Activated naive CD4-positive, alpha-beta T cell (primary cell): ENCODE results near the gene DCTN3.

Experiments
- DNase-seq, 4 experiments: peaks; one replicate each; lab custom pipeline; 2025; lab: John Stamatoyannopoulos, UW

Gene DCTN3

DNA sequence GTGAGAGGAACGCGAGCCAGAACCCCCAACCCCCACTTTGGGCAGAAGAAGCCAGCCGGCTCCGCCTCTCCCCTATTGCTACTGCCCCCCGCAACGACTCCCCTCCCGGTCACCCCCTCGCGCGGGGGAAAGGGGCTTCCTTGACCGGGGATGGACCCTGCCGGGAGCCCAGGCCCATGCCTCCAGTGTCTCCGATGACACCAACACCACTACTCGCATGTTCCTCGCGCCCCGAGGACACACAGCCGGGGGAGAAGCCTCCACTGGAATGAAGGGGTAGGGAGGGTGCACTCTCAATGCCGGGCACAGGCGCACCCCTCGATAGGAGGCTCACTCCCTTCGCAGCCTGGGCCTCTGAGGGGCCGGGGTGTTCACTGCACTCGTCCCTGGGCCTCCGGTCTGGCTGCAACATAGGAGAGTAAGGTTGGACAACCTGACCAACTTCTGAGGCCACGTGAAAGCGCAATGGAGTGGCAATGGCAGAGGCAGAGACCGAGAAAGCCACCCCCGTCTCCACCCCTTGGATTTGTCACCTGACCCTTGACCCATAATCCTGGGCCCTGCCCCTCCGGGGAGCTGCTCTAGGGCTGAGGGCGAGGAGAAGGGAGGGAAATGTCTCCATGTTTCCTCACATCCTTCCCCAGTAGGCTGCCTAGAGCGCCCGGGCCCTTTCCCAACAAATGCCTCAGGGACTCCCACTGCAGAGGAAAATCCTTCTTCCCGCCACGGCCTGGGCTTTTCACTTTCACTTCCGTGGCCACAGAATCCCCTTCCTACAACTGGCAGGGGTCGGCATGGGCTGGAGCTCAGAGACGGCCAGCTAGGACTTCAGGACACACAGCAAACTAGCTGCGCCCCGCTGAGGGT is 29.7 kb downstream of the DCTN3 start:
- no peak for DNase-seq

DNA sequence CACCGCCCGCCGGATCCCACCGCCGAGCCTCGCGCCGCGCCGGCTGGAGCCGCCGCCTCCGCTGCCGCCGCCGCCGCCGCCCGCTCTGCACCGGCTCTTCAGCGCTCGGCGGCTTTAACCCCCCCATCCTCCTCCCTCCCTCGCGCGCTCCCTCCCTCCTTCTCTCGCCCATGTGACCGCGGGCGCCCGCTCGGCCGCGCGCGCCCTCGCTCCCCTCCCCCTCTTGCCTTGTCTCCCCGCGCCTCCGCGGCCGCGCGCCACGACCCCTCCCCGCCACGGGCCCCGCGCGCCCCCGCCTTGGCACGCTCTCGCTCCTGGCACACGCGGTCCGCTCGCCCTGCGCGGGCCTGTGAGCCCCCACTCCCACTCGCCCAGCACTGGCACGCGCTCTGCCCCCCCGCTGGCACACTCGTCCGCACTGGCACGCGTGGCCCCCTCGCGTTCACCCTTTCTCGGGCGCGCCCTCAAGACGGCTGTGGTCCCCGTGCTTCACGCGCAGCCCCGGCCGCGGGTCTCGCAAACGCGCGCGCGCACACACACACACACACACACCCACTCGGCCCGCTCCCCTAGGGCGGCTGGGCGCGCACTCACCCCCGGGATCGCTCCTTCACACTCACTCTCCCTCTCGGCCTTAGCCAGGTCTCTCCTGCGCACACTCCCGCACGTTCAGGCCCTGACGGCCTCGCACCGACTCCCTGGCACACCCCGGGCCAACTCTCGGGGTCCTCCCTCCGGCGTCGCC is 30.5 kb downstream of the DCTN3 start, which contains the start of gene CNTFR:
Gene CNTFR (minus strand): TSS at position 89 of the 745 bp plus-strand sequence. CDS start 20,743 bp downstream, outside the sequence.
- no peak for DNase-seq

DNA sequence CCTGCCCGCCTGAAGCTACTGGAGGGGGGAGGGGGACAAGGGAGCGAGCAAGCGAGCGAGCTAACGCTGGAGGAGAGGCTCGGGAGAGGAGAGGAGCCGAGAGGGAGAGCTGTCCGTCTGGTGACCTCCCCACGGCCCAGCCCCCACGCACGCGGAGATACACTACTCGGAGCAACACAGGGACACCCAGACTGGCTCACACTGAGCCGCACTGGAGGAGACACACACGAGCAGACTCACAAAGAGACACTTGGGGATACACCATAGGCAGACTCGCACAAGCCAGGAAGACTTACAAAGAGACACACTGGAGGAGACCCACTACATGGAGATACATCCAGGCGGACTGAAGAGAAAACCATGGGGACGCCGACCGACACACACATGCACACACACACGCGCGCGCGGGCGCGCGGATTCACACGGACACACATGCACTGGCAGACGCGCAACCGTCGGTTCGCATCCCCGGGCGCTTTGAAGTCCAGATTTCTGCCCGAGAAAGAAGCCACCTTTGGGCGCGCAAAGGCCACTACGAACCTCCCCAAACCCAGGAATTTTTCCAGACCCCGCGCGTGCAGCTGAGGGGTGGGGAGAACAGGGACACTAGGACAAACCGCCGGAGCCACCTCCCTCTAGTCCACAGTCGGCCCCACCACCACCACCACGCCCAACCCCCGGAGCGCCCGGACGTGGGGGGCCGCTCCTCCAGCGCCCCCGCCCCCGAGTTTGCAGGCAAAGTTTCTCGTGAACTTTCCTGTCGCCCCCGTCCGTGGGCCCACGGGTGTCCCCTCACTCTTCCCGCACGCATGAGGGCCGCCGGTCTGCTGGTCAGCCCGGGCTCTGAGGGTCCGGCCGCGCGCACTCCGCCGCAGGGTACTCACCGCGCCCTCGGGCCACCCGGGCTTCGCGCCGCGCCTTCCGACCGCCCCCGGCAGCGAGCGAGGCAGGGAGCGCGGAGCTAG is 31.3 kb downstream of the DCTN3 start:
- no peak for DNase-seq

DNA sequence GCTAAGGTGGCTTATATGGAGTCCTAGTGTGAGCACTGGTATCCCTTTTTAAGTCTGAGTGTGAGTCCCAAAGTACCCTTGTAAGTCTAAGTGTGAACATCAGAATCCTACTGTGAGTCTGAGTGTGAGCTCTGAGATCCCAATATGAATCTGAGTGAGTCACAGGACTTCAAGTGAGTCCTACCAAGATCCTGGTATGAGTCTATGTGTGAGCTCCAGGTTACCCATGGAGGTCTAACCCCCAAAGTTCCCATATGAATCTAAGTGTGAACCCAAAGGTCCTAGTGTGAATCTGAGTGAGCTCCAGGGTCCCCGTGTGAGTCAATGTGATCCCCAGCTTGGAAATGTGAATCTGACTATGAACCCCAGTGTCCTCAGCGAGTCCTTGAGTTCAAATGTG is 33.0 kb downstream of the DCTN3 start:
- DNase-seq: no peak

DNA sequence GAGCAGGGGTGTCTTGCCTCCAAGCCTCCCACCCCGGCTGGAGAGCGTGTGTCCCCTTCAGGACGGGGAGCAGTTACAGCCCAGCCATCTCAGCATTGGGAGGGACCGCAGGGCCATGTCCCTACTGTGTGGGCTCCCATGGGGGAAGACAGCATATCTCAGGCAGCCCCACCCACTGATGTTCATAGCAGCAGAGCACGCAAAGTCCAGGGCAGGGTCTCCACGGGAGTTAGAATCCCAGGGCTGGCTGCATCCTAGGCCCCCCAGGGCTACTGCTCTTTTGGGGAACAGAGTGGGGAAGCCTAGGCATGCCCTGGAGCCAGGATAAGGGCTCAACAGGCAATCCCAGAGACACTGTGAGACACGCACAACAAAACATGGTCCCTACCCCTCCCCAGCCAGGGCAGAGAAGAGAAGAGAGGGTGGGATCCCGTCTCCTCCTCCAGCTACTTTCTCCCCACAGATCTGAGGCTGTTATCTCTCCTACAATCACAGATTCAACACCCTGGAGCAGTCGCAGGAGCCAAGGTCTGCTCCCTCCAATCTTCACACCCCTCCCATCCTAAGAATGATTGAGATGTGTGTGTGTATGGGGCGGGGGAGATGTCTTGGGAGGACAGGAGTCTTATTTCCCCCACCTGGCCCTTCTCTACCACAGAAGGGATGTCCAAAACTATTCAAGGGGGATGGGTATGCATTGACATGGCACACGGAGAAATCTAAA is 34.2 kb downstream of the DCTN3 start:
- no peak for DNase-seq

DNA sequence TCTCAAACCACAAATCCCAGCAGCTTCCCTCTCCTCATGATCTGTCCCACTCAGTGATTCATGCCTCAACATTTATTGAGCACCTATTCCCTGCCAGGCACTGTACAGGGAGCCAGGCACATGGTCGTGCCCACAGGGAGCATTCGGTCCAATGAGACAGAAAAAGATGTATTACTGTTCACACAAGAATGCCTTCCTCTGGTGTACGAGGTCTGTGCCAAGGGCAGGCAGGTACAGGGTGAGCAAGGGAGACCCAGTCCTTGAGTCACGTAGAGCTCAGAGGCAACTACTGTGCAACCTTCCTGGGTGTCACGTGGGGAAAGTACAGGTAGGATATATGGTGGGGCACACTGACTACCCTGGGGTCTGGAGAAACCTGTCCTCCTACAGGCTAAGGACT is 35.3 kb downstream of the DCTN3 start:
- no peak for DNase-seq

DNA sequence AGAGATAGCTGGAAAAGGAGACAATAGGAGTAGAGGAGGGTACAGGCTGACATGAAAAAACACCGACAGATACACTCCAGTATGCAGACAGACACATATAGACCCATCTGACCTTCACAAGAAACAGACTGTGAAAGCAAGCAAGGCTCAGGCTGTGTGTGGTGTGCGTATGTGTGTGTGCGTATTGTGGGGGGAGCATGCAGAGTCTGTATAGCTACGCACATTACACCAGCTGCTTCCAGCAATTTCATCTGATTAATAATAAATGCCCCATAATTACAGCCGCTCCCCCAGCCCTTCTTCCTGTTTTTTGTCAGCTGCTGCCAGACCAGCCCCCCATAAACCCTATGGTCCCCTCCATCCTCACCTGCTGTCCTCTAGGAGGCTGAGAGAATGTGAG is 37.5 kb downstream of the DCTN3 start:
- DNase-seq: no peak

DNA sequence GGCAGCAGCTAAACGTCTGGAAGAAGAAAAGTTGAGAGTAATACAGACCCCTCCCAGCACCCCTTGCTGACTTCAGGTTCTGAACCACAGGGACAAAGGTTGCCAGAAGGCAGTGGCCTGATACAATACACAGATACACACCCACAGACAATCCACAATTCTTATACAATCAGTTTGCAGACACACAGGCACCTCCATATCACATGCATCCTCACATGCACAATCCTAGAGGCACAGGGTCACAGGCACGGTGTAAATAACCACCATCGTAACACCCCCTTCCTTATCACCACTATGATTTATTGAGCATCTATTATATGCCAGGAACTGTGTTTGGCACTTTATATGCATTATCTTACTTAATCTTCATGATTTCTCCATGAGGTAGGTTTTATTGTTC is 39.0 kb downstream of the DCTN3 start:
- DNase-seq: no peak

DNA sequence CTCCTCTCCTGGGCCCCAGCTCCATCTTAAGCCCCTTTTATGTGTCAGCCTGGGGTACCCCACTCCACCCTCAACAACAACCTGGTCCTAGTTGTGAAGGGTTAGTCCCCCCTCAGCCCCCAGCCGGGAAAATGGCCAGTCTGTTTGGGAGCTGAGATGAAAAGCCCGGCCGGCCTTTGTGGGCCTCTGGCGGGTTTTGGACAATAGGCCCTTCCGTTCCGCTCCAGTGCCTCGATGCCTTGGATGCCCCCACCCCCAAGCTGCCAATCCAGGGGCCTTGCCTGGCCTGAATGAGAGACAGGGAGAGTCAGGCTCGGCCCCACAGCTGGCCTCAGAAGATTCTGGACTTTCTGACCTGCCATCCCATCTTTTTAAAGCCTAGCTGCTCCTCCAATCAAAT is 39.9 kb downstream of the DCTN3 start:
- DNase-seq: no peak

DNA sequence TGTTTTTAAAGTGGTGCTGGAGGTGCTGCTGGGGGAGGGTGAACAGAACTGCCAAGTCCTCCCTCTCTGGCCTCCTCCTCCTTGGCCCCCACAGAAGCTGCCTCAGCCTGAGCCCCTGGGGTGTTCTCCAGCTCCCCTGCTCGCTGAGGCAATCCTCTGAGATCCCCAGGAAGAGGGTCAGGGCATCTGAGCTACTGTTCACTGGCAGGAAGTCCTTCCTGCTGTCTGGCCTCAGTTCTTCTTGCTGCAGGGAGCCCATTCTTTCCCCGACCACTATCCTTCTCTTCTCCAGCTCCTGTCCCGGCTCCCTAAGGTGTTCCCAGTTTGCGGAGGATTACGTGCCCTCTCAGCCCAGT is 40.5 kb downstream of the DCTN3 start:
- DNase-seq: no peak

DNA sequence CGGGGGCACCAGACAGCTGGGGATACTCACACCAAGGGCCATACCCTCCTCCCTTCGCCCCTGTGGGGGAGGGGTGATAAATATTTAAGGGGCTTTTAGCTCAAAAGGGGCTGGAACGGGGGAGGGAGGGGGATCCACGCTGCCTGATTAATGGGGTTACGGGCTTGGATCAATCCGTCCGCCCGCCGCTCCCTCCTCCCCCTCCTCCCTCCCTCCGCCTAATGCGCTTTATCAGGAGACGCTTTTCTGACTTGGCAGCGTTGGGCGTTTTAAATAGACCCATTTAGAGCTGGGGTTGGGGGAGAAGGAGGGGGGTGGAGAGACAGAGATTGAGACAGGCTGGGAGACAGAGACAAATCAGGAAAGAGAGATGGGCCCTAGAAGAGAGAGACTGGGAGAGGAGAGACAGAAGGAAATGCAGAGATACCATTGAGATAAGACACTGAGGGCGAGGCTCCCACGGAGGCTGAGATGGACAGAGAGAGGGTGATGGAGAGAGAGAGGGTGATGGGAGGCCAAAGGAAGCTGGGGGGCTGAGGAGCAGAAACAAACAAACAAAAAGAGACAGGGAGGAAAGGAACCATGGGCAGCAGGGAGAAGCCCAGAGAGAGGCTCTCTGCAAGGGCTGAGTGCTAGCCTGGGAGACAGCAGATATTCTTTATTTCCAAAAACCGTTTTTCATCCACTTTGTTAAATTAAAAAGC is 41.0 kb downstream of the DCTN3 start:
- no peak for DNase-seq

DNA sequence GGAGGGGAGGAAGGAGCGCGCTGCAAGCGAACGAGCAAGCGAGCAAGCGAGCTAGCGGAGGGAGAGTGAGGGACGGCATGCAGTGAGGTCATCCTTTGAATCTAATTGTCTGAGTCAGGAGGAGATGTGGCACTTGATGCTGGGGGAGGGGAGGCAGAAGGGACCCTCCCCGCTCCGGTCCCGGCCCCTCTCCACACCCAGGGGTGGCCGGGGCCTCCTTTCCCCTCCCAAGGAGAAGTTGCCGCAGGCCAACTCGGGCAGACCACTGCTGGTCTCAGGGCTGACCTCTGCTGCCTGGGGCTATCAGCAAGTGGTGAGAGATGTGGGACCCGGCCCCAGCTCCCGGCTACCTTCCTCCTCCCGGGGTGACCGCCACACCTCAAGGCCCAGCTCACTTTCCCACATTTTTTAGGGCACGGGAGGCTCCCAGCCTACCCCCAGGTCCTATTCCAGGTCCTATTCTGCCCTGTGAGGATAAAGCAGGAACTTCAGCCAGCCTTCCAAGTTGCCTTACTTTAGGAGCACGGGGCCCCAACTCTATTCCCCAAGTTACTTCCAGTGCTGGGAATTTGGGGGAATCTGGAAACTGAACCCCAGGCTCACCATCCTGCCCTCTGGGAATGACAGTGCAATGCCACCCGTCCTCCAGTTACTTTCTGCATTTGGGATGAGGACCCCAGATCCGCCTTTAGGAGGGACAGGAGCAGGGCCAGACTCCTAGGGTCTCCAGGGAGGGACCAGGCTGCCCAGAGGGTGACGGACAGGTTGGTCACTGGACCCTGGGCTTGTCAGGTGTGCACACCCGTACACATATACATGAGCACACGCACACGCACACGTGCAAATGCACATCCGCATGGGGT is 41.8 kb downstream of the DCTN3 start:
- DNase-seq: no peak

DNA sequence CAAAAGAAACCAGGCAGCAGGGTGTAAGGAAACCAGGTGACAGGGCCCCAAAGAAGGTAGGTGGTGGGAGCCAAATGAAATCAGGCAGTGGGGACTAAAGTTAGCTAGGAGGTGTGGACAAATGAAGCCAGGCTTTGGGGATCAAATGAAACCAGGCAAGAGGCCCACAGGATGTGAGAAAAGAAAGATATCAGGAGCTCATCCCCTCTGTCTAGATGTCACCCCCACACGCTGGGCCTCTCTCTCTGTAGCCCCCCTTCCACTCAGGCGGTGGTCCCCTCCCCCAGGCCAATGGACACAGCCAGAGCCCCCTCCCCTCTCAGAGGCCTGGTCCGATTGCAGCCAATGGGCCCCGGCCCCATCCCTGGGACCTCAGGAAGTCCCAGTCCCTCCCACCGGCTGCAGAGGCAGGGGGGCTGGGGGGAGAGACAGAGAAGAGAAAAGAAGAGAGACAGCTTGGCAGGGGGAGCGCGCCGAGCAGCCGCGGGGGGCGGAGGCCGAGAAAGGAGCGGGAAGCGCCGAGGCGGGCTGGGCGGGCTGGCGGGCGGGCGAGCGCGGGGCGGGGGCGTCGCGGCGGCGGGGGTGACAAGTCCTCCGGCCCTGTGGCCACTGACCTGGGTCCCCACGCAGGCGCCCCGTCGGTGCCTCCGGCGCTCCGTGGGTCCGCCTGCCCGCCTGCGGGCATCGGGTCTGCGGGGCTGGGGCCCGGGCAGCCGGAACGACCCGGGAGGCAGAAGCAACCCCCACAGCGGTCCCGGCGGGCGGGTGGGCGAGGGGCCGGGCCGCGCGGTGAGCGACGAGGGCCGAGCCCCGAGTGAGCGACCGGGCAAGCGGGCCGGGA is 42.7 kb downstream of the DCTN3 start:
- DNase-seq: no peak

DNA sequence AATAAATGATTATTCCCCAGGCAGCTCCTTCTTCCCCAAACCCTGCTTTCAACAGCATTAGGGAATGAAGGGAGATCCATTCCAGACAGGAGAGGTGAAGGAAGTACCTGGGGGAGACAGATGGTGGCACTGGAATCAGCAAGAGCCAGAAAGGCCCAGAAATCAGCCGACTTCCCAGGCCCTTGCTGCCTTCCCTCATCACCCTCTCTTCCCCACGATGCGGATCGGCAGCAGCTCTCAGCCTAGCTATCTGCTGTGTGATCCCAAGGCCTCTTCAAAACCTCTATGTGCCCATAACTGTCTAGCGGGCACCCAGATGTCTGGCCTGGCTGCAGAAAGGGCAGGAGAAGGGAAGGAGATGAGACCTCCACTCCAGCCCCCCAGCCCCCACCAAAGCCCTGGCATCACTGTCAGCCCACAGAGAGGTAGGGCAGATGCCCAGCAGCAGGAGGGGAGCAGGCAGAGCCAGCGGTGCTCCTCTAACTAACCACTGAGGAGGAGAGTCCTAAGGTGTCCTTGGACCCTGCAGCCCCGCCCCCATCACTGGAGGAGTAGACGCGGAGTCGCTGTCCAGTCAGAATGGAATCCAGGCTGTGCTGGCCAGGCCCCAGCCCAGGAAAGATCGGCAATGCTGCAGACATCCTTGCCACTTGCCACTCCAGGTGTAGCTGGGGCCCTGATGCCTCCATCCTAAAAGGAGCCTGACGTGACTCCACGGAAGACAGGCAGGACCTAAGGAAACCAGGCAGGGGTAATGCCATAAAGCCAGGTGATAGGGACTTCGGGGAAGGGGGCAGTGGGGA is 43.5 kb downstream of the DCTN3 start:
- no peak for DNase-seq

DNA sequence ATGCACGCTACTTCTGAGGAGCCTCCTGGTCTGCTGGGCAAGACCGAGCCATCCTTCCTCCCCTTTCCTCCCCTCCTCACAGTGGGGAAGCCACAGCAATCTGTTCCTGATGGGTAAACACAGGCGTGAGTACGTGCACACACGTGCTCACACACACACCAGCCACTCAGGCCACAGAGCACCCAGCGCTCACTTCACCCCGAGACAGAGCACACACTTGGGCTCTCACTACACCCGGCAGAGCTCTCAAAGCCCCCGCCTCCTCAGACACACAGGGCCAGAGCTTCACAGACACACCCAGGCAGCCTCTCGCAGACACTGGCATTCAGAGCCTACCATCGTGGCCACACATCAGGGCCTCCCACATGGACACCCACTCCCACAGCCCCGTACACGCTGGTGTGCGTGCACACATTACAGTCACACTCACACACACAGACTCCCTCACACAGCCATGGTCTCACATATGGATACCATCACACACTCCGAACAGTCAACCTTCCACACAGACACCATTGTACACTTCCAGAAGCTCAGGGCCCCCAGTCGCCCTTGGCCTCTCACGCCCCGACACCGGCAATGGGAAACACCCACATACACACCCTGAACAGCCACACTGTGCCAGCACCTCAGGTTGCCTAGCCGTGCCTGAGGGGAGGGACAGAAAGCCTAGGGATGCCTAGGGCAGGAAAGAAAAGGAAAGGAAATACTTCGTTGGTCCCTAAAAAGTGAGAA is 44.3 kb downstream of the DCTN3 start:
- DNase-seq: no peak

DNA sequence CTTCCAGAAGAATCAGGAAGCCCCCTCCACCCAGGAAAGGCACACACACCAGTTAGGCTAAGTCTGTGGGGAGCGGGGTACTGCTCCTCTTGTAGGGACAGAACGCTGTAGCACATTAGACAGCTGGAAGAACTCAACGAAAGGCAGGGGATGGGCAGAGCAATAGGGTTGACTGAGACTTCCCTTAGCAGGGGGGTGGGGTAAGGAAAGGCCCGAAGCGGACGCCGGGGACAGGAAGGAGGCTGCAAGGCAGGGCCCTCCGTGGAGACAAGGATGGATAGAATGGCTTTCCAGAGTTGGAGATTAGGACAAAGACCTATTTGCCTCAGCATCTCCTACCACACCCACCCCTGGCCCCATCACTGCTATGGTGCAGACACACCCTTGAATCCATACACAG is 45.1 kb downstream of the DCTN3 start:
- DNase-seq: no peak

DNA sequence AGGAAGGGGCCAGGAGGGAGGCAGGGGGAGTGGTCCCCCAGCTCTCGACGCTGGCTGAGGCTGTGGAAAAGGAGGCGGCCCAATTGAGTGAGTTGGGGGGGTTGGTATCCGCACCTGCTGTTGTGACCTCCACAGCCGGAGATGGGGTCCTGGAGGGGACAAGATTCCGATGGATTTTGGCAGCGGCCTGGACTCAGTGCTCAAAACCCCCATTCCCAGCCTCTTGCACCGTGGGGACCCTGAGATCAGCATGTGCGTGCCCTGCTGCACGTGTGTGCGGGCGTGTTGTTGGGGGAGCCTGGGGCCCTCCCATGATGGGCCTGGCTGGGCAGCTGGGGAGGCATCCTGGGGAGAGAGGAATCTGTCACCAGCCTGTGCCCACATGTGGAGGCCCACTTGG is 45.7 kb downstream of the DCTN3 start:
- no peak for DNase-seq
